ENCODE results near the gene TOP2A.

Gene TOP2A

GRCh38 chr17:40361063-40361924 lies 56.4 kb downstream of the TOP2A start:
- DNase-seq (ENCODE audit: low read depth in 2 of 2): no peak

GRCh38 chr17:40360091-40360490 lies 57.6 kb downstream of the TOP2A start:
- DNase-seq (ENCODE audit: low read depth in 2 of 2): no peak

GRCh38 chr17:40358323-40359038 lies 59.2 kb downstream of the TOP2A start:
- peak; percentile 82 to 89 for DNase-seq (ENCODE audit: low read depth in 2 of 2)

GRCh38 chr17:40356990-40357881 lies 60.5 kb downstream of the TOP2A start:
- DNase-seq (ENCODE audit: low read depth in 2 of 2): no peak

GRCh38 chr17:40355804-40356758 lies 61.6 kb downstream of the TOP2A start:
- no peak for DNase-seq (ENCODE audit: low read depth in 2 of 2)

GRCh38 chr17:40355123-40355803 lies 62.4 kb downstream of the TOP2A start:
- peak; percentile 73 to 74 for DNase-seq (ENCODE audit: low read depth in 2 of 2)

- DNase-seq (ENCODE audit: low read depth in 2 of 2): no peak
These were observed 63.2 kb downstream of the TOP2A start for GRCh38 chr17:40354221-40355122.

GRCh38 chr17:40352779-40353394 lies 64.8 kb downstream of the TOP2A start:
- DNase-seq (ENCODE audit: low read depth in 2 of 2): no peak

GRCh38 chr17:40352237-40352778 lies 65.4 kb downstream of the TOP2A start:
- DNase-seq (ENCODE audit: low read depth in 2 of 2): no peak

- DNase-seq (ENCODE audit: low read depth in 2 of 2): no peak
These were observed 66.1 kb downstream of the TOP2A start for GRCh38 chr17:40351359-40352236.

GRCh38 chr17:40350689-40351358 lies 66.9 kb downstream of the TOP2A start:
- no peak for DNase-seq (ENCODE audit: low read depth in 2 of 2)

- no peak for DNase-seq (ENCODE audit: low read depth in 2 of 2)
These were observed 67.6 kb downstream of the TOP2A start for GRCh38 chr17:40349895-40350688.

GRCh38 chr17:40349477-40349894 lies 68.2 kb downstream of the TOP2A start:
- DNase-seq (ENCODE audit: low read depth in 2 of 2): no peak

- no peak for DNase-seq (ENCODE audit: low read depth in 2 of 2)
These were observed 68.9 kb downstream of the TOP2A start for GRCh38 chr17:40348562-40349476.

GRCh38 chr17:40348136-40348504 lies 69.6 kb downstream of the TOP2A start:
- DNase-seq (ENCODE audit: low read depth in 2 of 2): no peak

Data from stimulated activated CD8-positive, alpha-beta memory T cell treated with anti-CD3 and anti-CD28 coated beads, Interleukin-2, amount 100 ng/mL, for 48 hours (primary cell).